Nephron (organoid): ENCODE data around the gene GRAMD2A.
A peak's percentile ranks its signal among the peaks of the same experiment; 100 is the strongest.
"Not testable (repeated sequence)": the region's sequence is repeated elsewhere in the genome, so short reads cannot be mapped to it uniquely, and the experiment has no call there.

Source experiments
- H3K27ac Mint-ChIP-seq, 3 experiments: 2 replicates each; pipeline ENCODE4 v1.8.0; 2020; ENCODE audit warnings: mixed read lengths in 3 of 3, mild to moderate bottlenecking in 2 of 3, moderate library complexity in 1 of 3
- H3K27me3 Mint-ChIP-seq: 2 replicates; pipeline ENCODE4 v1.8.0; 2021; ENCODE audit warnings: low read depth, mild to moderate bottlenecking, moderate library complexity, mixed read lengths
- H3K36me3 Mint-ChIP-seq: 2 replicates; pipeline ENCODE4 v1.8.0; 2020; ENCODE audit warnings: low read depth, mixed read lengths
- H3K4me1 Mint-ChIP-seq: 2 replicates; pipeline ENCODE4 v1.8.0; 2020; ENCODE audit warnings: mixed read lengths
- H3K4me3 Mint-ChIP-seq, 3 experiments: 2 replicates each; pipeline ENCODE4 v1.8.0; 2020; ENCODE audit warnings: mild to moderate bottlenecking in 3 of 3, mixed read lengths in 3 of 3, moderate library complexity in 2 of 3
- H3K9me3 Mint-ChIP-seq: 2 replicates; pipeline ENCODE4 v1.8.0; 2020; ENCODE audit warnings: mixed read lengths
- TF ChIP-seq, protein P1 (sequence below), 3 experiments: fragments of 200-600 bp; sonication (generic); IDR thresholded peaks; one replicate each; pipeline ENCODE4 v1.5.0; 2021; ENCODE audit warnings: antibody characterized with exemption in 3 of 3; ENCODE audit not compliant: unreplicated experiment in 3 of 3

Gene GRAMD2A

DNA sequence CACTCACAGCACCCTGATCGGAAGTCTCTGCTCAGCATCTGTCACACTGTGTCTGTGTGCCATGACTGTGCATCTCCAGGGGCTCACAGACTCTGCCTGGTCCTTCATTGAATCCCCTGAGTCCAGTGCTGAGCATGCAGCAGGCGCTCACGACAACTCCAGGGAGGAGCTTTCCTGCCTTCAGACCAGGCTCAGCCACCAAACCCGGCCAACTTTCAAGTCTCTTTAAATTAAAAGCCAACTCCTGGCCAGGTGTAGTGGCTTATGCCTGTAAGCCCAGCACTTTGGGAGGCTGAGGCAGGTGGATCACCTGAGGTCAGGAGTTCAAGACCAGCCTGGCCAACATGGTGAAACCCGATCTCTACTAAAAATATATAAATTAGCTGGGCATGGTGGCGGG is 24.2 kb downstream of the GRAMD2A start:
- Mint-ChIP-seq H3K27ac (no peak overlapping the region), H3K4me3 (no peak overlapping the region), H3K4me1 (peaks cover 5% of the 10 kb centered on the region), H3K27me3 (peaks cover 9% of the 10 kb centered on the region), H3K36me3 (no peaks in the 10 kb centered on the region), H3K9me3 (no peaks in the 10 kb centered on the region)
- TF ChIP-seq, protein P1, sequence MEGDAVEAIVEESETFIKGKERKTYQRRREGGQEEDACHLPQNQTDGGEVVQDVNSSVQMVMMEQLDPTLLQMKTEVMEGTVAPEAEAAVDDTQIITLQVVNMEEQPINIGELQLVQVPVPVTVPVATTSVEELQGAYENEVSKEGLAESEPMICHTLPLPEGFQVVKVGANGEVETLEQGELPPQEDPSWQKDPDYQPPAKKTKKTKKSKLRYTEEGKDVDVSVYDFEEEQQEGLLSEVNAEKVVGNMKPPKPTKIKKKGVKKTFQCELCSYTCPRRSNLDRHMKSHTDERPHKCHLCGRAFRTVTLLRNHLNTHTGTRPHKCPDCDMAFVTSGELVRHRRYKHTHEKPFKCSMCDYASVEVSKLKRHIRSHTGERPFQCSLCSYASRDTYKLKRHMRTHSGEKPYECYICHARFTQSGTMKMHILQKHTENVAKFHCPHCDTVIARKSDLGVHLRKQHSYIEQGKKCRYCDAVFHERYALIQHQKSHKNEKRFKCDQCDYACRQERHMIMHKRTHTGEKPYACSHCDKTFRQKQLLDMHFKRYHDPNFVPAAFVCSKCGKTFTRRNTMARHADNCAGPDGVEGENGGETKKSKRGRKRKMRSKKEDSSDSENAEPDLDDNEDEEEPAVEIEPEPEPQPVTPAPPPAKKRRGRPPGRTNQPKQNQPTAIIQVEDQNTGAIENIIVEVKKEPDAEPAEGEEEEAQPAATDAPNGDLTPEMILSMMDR (IDR thresholded peaks at IDR 0.05; ENCODE audit: unreplicated experiment in 3 of 3) = no peak

DNA sequence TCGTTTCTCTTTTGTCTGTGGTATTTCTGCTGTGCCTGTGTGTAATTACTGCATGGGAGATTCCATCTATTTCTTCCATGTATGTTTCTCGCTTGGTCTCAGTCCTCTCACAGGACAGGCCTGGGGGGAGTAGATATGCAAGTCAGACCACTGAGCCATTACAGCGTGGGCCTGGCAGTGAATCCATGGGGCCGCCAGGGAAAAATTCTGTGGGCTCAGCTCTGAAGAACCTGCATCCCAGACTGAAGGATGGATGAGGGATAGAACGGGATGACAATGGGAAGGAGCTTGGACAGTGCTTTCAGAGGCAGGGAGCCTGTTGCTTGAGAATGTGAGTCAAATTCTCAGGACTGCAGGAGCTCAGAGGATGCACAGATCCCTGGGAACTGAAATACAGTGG is 24.8 kb downstream of the GRAMD2A start:
- Mint-ChIP-seq H3K4me3 (no peak overlapping the region), H3K27ac (no peak overlapping the region), H3K4me1 (peaks cover 11% of the 10 kb centered on the region), H3K9me3 (no peaks in the 10 kb centered on the region), H3K27me3 (peaks cover 14% of the 10 kb centered on the region), H3K36me3 (no peaks in the 10 kb centered on the region)
- TF ChIP-seq, protein P1 (IDR thresholded peaks at IDR 0.05; ENCODE audit: unreplicated experiment in 3 of 3) = no peak

DNA sequence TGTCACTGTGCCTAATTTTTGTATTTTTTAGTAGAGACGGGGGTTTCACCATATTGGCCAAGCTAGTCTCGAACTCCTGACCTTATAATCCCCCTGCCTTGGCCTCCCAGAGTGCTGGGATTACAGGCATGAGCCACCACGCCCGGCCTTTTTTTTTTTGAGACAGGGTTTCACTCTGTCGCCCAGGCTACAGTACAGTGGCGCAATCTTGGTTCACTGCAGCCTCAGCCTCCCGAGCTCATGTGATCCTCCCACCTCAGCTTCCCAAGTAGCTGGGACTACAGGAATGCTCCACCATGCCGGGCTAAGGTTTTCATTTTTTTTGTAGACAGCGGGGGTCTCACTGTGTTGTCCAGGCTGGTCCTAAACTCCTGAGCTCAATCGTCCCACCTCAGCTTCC is 25.6 kb downstream of the GRAMD2A start:
- not testable (repeated sequence) for H3K36me3 Mint-ChIP-seq, H3K9me3 Mint-ChIP-seq, H3K4me3 Mint-ChIP-seq, H3K27ac Mint-ChIP-seq
- Mint-ChIP-seq H3K4me1 (peaks cover 12% of the 10 kb centered on the region), H3K27me3 (peaks cover 14% of the 10 kb centered on the region)

DNA sequence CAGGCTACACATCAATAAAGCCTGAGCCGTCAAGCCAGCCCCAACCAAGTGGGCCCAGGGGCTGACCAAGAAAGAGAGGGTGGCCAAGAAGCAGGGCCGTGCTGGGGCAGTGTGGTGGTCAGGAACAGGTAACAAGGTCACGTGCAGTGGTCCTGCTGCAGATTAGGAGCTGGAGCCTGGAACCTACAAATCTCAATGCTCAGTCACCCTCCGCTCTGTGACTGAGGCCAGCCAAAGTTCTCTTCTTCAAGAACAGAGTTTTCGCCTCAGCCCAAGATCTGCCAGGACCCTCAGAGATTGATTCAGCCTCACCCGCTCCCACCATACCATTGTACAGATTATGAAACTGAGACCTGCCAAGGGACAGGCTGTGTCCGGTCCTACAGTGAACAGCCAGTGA is 26.9 kb downstream of the GRAMD2A start:
- Mint-ChIP-seq H3K27ac (peak overlapping the region in 1 of 3 experiments; percentile 18), H3K36me3 (no peaks in the 10 kb centered on the region), H3K4me3 (no peak overlapping the region), H3K4me1 (peaks cover 12% of the 10 kb centered on the region), H3K9me3 (no peaks in the 10 kb centered on the region), H3K27me3 (peaks cover 14% of the 10 kb centered on the region)
- TF ChIP-seq, protein P1 (IDR thresholded peaks at IDR 0.05; ENCODE audit: unreplicated experiment in 3 of 3) = no peak

DNA sequence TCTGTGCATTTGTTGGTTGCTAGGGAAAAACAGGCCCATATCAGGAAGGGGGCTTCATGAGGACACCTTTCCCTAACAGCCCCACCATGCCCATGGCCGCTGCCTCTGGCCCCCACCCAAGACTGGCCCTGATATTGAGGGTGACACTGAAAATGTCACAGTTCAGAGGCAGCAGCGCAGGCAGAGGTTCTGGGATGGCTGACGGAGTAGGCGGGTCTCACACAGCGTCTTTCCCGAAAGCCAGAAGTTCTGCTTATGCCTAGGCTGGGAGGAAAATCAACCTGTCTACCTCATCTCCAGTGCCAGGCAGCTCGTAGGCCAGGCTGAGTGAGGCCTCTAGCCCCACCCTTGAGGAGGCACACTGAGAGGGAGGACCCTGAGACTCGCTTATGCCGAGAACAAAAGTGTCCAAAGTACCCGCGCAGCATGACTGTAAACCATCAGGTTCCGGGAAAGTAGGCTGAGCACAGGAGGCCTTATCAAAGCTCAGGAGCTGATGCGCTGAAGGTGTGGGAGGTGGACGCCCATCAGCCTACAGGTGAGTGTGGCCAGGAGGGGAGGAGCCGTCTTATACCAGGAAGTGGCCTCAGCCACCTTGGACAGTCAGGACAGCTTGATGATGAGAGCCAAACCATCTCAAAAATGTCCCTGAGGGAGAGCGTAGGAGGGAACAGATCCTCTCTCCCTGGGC is 27.5 kb downstream of the GRAMD2A start:
- H3K36me3 Mint-ChIP-seq = no peaks in the 10 kb centered on the region
- no peaks in the 10 kb centered on the region for H3K9me3 Mint-ChIP-seq
- peaks cover 8% of the 10 kb centered on the region for H3K27me3 Mint-ChIP-seq
- H3K27ac Mint-ChIP-seq = no peak overlapping the region
- TF ChIP-seq, protein P1 (IDR thresholded peaks at IDR 0.05; ENCODE audit: unreplicated experiment in 3 of 3) = no peak
- no peak overlapping the region for H3K4me3 Mint-ChIP-seq
- H3K4me1 Mint-ChIP-seq = peaks cover 12% of the 10 kb centered on the region

DNA sequence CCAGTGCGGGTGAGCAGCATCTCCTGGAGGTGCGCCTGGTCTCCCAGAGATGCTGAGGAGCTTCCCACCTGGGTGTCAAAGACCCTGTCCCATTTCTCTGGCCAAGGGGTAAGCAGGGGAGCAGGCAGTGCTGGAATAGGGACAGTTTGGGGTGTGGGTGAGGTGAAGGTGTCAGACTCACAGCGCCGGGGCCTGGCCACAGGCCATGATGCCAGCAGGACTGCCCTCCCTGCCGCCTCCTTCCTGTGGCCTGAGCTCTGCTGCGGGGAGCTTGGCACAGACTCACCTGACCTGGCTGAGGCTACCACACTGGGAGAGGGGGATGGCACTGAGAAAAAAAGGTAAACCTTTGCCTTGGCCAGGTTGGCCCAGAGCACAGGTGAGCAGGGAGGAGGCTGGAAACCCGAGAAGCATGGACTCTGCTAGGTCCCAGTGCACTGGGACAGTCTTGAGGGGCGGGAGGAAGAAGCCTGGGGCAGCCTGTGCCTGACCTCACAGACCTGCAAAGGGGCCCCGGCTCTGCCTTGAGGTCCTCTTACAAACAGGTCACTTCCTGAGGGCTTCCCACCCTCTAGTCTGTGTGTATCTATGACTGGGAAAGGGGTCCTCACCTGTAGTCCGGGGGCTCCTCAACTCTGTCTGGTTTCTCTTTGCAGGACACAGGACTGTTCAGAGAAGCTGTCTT is 28.2 kb downstream of the GRAMD2A start:
- TF ChIP-seq, protein P1 (IDR thresholded peaks at IDR 0.05; ENCODE audit: unreplicated experiment in 3 of 3) = no peak
- H3K27me3 Mint-ChIP-seq = peaks cover 5% of the 10 kb centered on the region
- H3K27ac Mint-ChIP-seq = peak overlapping the region in 2 of 3 experiments; percentile 59 to 75
- H3K9me3 Mint-ChIP-seq = no peaks in the 10 kb centered on the region
- H3K4me3 Mint-ChIP-seq = no peak overlapping the region
- no peaks in the 10 kb centered on the region for H3K36me3 Mint-ChIP-seq
- peaks cover 12% of the 10 kb centered on the region for H3K4me1 Mint-ChIP-seq
